Peyer's patch (tissue), 4 donors: ENCODE data around the gene CYP4X1. TPM values are rescaled to one million over a fixed set of nuclear protein-coding genes. Genes with fewer than 3 reads are reported as not detected.
"Not testable (repeated sequence)": the region's sequence is repeated elsewhere in the genome, so short reads cannot be mapped to it uniquely, and the experiment has no call there.

Experiments
- DNase-seq, 3 donors: peaks; one replicate each; pipeline ENCODE4 v3.0.0-alpha.2; 2017 to 2019
- H3K27ac ChIP-seq, 4 donors: fragments of 200-600 bp; sonication (generic); one replicate each; pipeline ENCODE4 v1.5.1; 2016 to 2019
- H3K27me3 ChIP-seq, 2 donors: fragments of 200-600 bp; sonication (generic); one replicate each; pipeline ENCODE4 v1.5.1; 2019
- H3K36me3 ChIP-seq, 3 donors: fragments of 200-600 bp; sonication (generic); one replicate each; pipeline ENCODE4 v1.5.1; 2016 to 2019
- H3K4me1 ChIP-seq, 4 donors: fragments of 200-600 bp; sonication (generic); one replicate each; pipeline ENCODE4 v1.5.1; 2016 to 2019
- H3K4me3 ChIP-seq, 4 donors: fragments of 200-600 bp; sonication (generic); 1 replicate in 3 of 4; 2 replicates in 1 of 4; pipeline ENCODE4 v1.5.1; 2016 to 2019; ENCODE audit warnings: mild to moderate bottlenecking in 1 of 4
- H3K9me3 ChIP-seq, 4 donors: fragments of 200-600 bp; sonication (generic); one replicate each; pipeline ENCODE4 v1.5.1; 2016 to 2019; ENCODE audit warnings: mild to moderate bottlenecking in 1 of 4
- POLR2A ChIP-seq, 2 donors: fragments of 450-650 bp; IDR thresholded peaks; one replicate each; pipeline ENCODE4 v1.5.1; 2017; ENCODE audit warnings: antibody characterized with exemption in 2 of 2, mild to moderate bottlenecking in 2 of 2, moderate library complexity in 2 of 2
- small RNA-seq, 2 donors: library from RNA; depleted of rRNA; stranded (forward); fragments of <200 nt; gene quantifications; one replicate each; pipeline ENCODE3, GENCODE V24; 2016
- total RNA-seq, 4 donors: library from RNA; depleted of rRNA; stranded (reverse); fragments of >200 nt; gene quantifications; one replicate each; pipeline ENCODE4 v1.1.0, GENCODE V29; 2016
- TF ChIP-seq, protein P1 (sequence below), 6 experiments: fragments of 450-650 bp in 4 of 6; fragments of 200-600 bp in 2 of 6; sonication (generic) in 1 of 6; IDR thresholded peaks; one replicate each; pipeline ENCODE4 v1.5.1; 2017 to 2019; ENCODE audit warnings: antibody characterized with exemption in 6 of 6, mild to moderate bottlenecking in 3 of 6, moderate library complexity in 1 of 6

CYP4X1 gene
- total RNA-seq, 4 donors from 2014 or later = 2.1 to 21.5 (median 4.8) TPM; not detected in 1

DNA sequence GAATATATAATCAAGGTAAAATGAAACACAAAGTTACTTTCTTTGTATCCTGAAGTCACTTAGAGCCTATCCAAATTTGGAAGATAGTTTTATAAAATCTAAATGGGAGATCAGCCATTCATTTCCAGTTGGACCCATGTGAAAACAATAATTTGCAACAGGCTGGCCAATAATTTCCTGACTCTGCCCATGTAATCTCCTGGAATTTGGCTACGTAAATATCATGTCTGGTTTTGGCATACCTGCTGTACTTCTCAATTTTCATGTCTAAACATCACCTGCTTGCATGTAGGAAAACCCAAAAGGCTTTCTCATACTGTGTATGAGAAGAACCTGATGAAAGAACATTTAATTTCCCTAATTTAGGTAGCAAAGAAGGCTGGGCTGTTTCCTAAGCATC, 35.9 kb downstream of the CYP4X1 start:
- H3K4me1 ChIP-seq = no peaks in the 10 kb centered on the region
- TF ChIP-seq, protein P1, sequence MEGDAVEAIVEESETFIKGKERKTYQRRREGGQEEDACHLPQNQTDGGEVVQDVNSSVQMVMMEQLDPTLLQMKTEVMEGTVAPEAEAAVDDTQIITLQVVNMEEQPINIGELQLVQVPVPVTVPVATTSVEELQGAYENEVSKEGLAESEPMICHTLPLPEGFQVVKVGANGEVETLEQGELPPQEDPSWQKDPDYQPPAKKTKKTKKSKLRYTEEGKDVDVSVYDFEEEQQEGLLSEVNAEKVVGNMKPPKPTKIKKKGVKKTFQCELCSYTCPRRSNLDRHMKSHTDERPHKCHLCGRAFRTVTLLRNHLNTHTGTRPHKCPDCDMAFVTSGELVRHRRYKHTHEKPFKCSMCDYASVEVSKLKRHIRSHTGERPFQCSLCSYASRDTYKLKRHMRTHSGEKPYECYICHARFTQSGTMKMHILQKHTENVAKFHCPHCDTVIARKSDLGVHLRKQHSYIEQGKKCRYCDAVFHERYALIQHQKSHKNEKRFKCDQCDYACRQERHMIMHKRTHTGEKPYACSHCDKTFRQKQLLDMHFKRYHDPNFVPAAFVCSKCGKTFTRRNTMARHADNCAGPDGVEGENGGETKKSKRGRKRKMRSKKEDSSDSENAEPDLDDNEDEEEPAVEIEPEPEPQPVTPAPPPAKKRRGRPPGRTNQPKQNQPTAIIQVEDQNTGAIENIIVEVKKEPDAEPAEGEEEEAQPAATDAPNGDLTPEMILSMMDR (IDR thresholded peaks at IDR 0.05) = no peak
- TF ChIP-seq POLR2A (IDR thresholded peaks at IDR 0.05) = no peak
- no peaks in the 10 kb centered on the region for H3K27me3 ChIP-seq
- no peak overlapping the region for H3K4me3 ChIP-seq
- no peaks in the 10 kb centered on the region for H3K36me3 ChIP-seq
- DNase-seq = no peak
- no peak overlapping the region for H3K27ac ChIP-seq
- no peaks in the 10 kb centered on the region for H3K9me3 ChIP-seq

DNA sequence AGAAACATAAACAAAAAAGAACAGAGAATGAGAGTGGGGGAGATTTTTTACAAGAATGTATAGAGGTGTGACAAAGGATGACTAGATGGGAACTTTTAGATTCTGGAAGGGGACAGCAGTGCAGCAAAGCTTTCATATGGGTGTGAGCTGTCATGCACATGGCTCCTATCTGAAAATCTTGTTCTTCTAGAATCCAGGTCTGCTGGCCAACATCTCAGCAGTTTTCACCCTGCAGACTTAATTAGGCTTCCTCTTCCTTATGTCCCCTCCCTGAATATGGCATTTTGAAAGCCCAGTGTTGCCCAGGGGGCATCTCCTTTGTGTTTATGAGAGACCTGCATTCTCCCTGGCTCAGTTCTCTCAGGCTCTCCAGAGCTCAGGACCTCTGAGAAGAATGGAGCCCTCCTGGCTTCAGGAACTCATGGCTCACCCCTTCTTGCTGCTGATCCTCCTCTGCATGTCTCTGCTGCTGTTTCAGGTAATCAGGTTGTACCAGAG, 43.7 kb downstream of the CYP4X1 start, which contains the start of gene CYP4Z1:
CYP4Z1 (plus strand) TSS at position 135 of the 498 bp plus-strand sequence; CDS start at position 395, 260 bp downstream.
- H3K27ac ChIP-seq = no peak within 1 kb of the TSS
- H3K36me3 ChIP-seq = no peaks in the 10 kb centered on the region
- no peak within 1 kb of the TSS for H3K4me3 ChIP-seq
- TF ChIP-seq, protein P1 (IDR thresholded peaks at IDR 0.05) = no peak
- no peak for TF ChIP-seq POLR2A (IDR thresholded peaks at IDR 0.05)
- no peaks in the 10 kb centered on the region for H3K4me1 ChIP-seq
- H3K9me3 ChIP-seq = no peaks in the 10 kb centered on the region
- no peak for DNase-seq
- H3K27me3 ChIP-seq = no peaks in the 10 kb centered on the region

DNA sequence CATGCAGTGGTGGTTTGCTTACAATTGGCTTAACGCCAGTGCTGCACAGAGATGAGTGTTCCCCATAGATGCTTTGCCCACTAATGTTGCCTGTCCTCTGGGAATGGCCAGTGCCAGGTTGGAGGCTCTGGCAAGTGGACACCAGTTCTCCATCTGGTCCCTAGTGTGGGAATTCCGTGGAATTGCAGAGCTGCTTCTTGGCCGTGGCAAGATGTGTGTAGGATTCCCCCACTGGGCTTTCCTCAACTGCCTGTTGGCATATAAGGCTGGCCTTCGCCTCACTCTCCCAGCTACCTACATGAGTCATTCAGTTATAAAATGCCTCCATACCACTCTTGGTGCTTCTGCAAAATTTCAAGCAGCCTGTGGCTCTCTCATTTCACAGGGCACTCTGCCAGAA, 45.6 kb downstream of the CYP4X1 start:
- H3K36me3 ChIP-seq, H3K27ac ChIP-seq, H3K9me3 ChIP-seq, H3K4me3 ChIP-seq, H3K27me3 ChIP-seq, DNase-seq, H3K4me1 ChIP-seq: not testable (repeated sequence)

DNA sequence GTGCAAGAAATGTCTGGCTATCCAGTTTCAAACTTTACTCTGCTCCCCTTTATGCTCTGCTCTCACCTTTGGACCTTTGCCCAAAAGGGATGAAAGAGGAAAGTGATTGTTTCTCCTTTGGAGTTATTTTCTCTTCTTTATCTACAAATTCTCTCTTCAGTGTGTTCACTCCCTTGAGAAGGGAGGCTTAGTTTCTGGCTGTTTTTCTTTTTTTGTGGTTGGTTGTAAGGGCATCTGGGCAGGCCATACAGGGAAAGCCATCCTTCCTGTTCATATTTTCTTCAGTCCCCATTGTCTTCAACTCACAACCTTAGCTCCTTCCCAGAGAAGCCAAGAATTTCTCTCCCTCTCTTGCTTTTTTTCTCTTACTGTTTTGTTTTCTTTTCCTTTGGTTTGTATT, 46.0 kb downstream of the CYP4X1 start:
- H3K9me3 ChIP-seq, DNase-seq, H3K4me1 ChIP-seq, H3K36me3 ChIP-seq, H3K27ac ChIP-seq, H3K4me3 ChIP-seq, H3K27me3 ChIP-seq: not testable (repeated sequence)

DNA sequence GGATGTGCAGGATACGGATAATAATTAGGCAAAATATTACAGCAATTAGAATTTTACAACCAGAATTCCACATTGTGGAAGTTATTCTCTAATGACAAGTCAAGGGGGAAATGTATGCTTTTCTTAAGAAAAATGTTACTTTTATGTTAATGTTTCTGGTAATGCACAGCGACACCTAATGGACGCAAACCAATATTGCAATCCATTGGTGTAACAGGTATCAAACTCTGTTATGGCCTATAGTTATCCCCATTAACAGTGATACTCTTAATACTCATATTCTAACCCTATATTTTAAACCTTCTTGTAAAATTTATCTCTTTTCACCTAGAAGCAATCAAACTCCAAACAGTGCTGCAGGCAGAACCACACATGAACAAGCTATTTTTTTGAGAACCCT, 65.9 kb downstream of the CYP4X1 start:
- TF ChIP-seq, protein P1 (IDR thresholded peaks at IDR 0.05) = peak in 4 of 6 experiments; percentile 44 to 60 (median 55)
- DNase-seq = peak in 1 of 3 donors; percentile 54
- not testable (repeated sequence) for H3K27ac ChIP-seq, H3K27me3 ChIP-seq, H3K36me3 ChIP-seq, H3K4me1 ChIP-seq, H3K9me3 ChIP-seq, H3K4me3 ChIP-seq

DNA sequence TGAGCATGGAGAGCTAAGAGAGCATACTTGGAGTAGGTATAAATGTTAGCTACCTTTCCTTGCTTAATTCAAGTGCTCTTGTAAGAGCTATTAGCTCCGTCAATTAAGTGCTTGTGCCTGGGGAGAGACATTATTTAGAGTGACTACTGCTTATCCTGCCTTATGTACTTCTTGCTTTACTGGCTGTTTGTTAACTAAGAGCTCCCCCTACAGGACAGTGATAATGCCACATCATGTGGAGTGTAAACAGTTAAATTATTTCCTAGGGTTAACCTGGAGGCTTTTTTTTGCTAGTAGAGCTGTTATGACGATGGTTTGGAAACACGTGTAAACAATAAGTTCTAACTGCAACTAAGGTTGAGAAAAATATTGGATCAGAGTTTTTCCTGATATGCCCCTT, 68.0 kb downstream of the CYP4X1 start:
- H3K36me3 ChIP-seq, DNase-seq, H3K27ac ChIP-seq, H3K9me3 ChIP-seq, H3K4me1 ChIP-seq, H3K27me3 ChIP-seq, H3K4me3 ChIP-seq: not testable (repeated sequence)

Small RNAs within 50 kb of the gene (small RNA-seq; reads per million reads assigned to genes)
- gene CYP4A27P (0 reads per million in 2 donors), gene CYP4A43P (0 reads per million in 2 donors), gene CYP4A44P (0 reads per million in 2 donors)

Other genes with a start within 250 kb of the CYP4X1 start
- gene CYP4B1, start 224.6 kb upstream of the CYP4X1 start, total RNA-seq = 10 to 100 TPM in 3 of 4 donors, 1 to 10 TPM in 1; 7.4 to 48.0 (median 42.4) TPM
- gene CYP4A11, start 82.2 kb upstream of the CYP4X1 start, total RNA-seq = 1 to 10 TPM in 3 of 4 donors, not detected in 1; 1.1 to 9.1 (median 4.7) TPM
- gene CYP4Z1, start 43.6 kb downstream of the CYP4X1 start, total RNA-seq = 1 to 10 TPM in 1 of 4 donors, under 1 TPM in 1, not detected in 2; 0.94 to 3.3 TPM
- under 1 TPM in 2 of 4 donors, not detected in 2; 0.47 to 0.88 TPM for gene CYP4A22, start 113.8 kb downstream of the CYP4X1 start, total RNA-seq
- gene PDZK1IP1, start 166.4 kb downstream of the CYP4X1 start, total RNA-seq = 100 to 1,000 TPM in 2 of 4 donors, 10 to 100 TPM in 1, 1 to 10 TPM in 1; 5.8 to 224 (median 104) TPM
- 1 to 10 TPM; 1.2 to 7.4 (median 2.9) TPM for gene TAL1, start 208.6 kb downstream of the CYP4X1 start, total RNA-seq